Psoas muscle (tissue), 8 donors: ENCODE data around the gene LINGO1. TPM values are rescaled to one million over a fixed set of nuclear protein-coding genes. Genes with fewer than 3 reads are reported as not detected.

ENCODE experiments used
- ATAC-seq, 4 donors: fragments of 200-7000 bp; cut with Tn5 transposase; one replicate each; pipeline ENCODE4 v1.9.1; 2020; ENCODE audit warnings: moderate library complexity in 3 of 4, mild to moderate bottlenecking in 2 of 4
- DNase-seq, 2 donors: peaks; one replicate each; pipeline ENCODE4 v3.0.0-alpha.2; 2020
- H3K27ac ChIP-seq: fragments of 200-600 bp; one replicate; pipeline ENCODE4 v1.8.0; 2022
- H3K27me3 ChIP-seq, 3 donors: fragments of 200-600 bp in 1 of 3; one replicate each; pipeline versions ENCODE4 v1.6.1 to v1.8.0; 2013 to 2022; ENCODE audit warnings: low read length in 2 of 3, mild to moderate bottlenecking in 2 of 3, moderate library complexity in 1 of 3; ENCODE audit not compliant: insufficient read depth in 3 of 3
- H3K36me3 ChIP-seq, 2 donors: fragments of 200-600 bp in 1 of 2; one replicate each; pipeline versions ENCODE4 v1.6.1 to v1.8.0; 2013 to 2022; ENCODE audit warnings: low read depth in 1 of 2, mild to moderate bottlenecking in 1 of 2, moderate library complexity in 1 of 2; ENCODE audit not compliant: insufficient read depth in 1 of 2
- H3K4me1 ChIP-seq: fragments of 200-600 bp; one replicate; pipeline ENCODE4 v1.8.0; 2022
- H3K4me3 ChIP-seq: fragments of 200-600 bp; one replicate; pipeline ENCODE4 v1.8.0; 2022; ENCODE audit warnings: mild to moderate bottlenecking
- H3K9me3 ChIP-seq: fragments of 200-600 bp; one replicate; pipeline ENCODE4 v1.8.0; 2022
- CTCF ChIP-seq: fragments of 200-600 bp; IDR thresholded peaks from one replicate; pipeline ENCODE4 v1.8.0; 2022; ENCODE audit warnings: antibody characterized with exemption
- WGBS, 3 donors: extraction: QIAGEN DNeasy Blood & Tissue Kit; methylation state at CpG; one replicate each; pipeline versions ENCODE4 v1.1.6 to v1.1.7; 2013; 5-methylcytosine and 5-hydroxymethylcytosine counted together
- intact Hi-C, 2 donors: fragments of 100-400 bp; cut with DNase I; formaldehyde crosslinking; loops; one replicate each; pipeline versions ENCODE4 v1.11.0 to v1.14.2; 2022
- polyA plus RNA-seq, 3 donors: library from polyadenylated mRNA; stranded (reverse); fragments of 200-250 nt; gene quantifications; one replicate each; pipeline ENCODE4 v1.2.3, GENCODE V29; 2013
- total RNA-seq, 4 donors: library from RNA; stranded (reverse); fragmentation: NEBNext Ultra II Directional in 2 of 4; extraction: Animal tissue kit (Norgen Biotek cat#: 25700) in 2 of 4; gene quantifications; one replicate each; pipeline versions ENCODE4 v1.2.1 to v1.2.4, GENCODE V29; 2021 to 2023
- donor health status: healthy with polysubstance abuse.
- donor health status: DM: no; HTN: no; CAD: no; lungs with moderate emphysema.
- donor health status: Bipolar disorder and iron deficiency.
- donor health status: healthy.
- donor health status: DM: yes; HTN: yes; CAD: no.
- donor health status: DM: no; HTN: no; CAD: no.
- donor health status: DM: no; HTN: no; CAD: no.
- donor health status: DM: yes; HTN: yes; CAD: no.

Gene LINGO1
- total and polyA plus RNA-seq, 7 donors: 0.25 to 0.62 (median 0.43) TPM

GRCh38 chr15:77620297-77620696 lies 12.4 kb downstream of the LINGO1 start:
- Histone ChIP-seq H3K27ac (no peak overlapping the region), H3K4me1 (no peaks in the 10 kb centered on the region), H3K9me3 (no peaks in the 10 kb centered on the region), H3K4me3 (no peak overlapping the region), H3K27me3 (peaks cover 0 to 5% (median 0%) of the 10 kb centered on the region in 3 donors), H3K36me3 (no peaks in the 10 kb centered on the region)
- ATAC-seq: no peak
- no peak for DNase-seq
- WGBS, 3 donors: 56 to 69% (median 60%) methylated on average over 7 of the region's 7 CpGs
- TF ChIP-seq CTCF: no peak
- intact Hi-C loops: no loop called here

GRCh38 chr15:77619883-77620282 lies 12.8 kb downstream of the LINGO1 start:
- no peak for DNase-seq
- no peak overlapping the region for H3K27ac ChIP-seq
- peaks cover 0 to 2% (median 0%) of the 10 kb centered on the region in 3 donors for H3K27me3 ChIP-seq
- H3K36me3 ChIP-seq: no peaks in the 10 kb centered on the region
- H3K4me1 ChIP-seq: no peaks in the 10 kb centered on the region
- intact Hi-C loops: no loop called here
- no peak for ATAC-seq
- H3K9me3 ChIP-seq: no peaks in the 10 kb centered on the region
- WGBS, 3 donors: 62 to 83% (median 63%) methylated on average over 5 to 6 of the region's 6 CpGs
- no peak for TF ChIP-seq CTCF
- no peak overlapping the region for H3K4me3 ChIP-seq

GRCh38 chr15:77617476-77618230 lies 15.1 kb downstream of the LINGO1 start:
- intact Hi-C loops: no loop called here
- 79 to 87% (median 81%) methylated on average over 12 of the region's 12 CpGs for WGBS, 3 donors
- Histone ChIP-seq H3K9me3 (no peaks in the 10 kb centered on the region), H3K4me3 (no peak overlapping the region), H3K36me3 (no peaks in the 10 kb centered on the region), H3K27ac (no peak overlapping the region), H3K4me1 (no peaks in the 10 kb centered on the region), H3K27me3 (peaks cover 0 to 3% (median 0%) of the 10 kb centered on the region in 3 donors)
- peak; percentile 12 for TF ChIP-seq CTCF
- ATAC-seq: no peak
- no peak for DNase-seq

- peaks cover 0 to 3% (median 0%) of the 10 kb centered on the region in 3 donors for H3K27me3 ChIP-seq
- WGBS, 3 donors: 79 to 92% (median 87%) methylated on average over 8 of the region's 8 CpGs
- H3K27ac ChIP-seq: no peak overlapping the region
- no peak for TF ChIP-seq CTCF
- intact Hi-C loops: no loop called here
- H3K9me3 ChIP-seq: no peaks in the 10 kb centered on the region
- no peak overlapping the region for H3K4me3 ChIP-seq
- H3K36me3 ChIP-seq: no peaks in the 10 kb centered on the region
- ATAC-seq: no peak
- DNase-seq: no peak
- no peaks in the 10 kb centered on the region for H3K4me1 ChIP-seq
Observed at GRCh38 chr15:77616072-77616471, 16.6 kb downstream of the LINGO1 start.

- H3K9me3 ChIP-seq: no peaks in the 10 kb centered on the region
- no peak for TF ChIP-seq CTCF
- DNase-seq: no peak
- H3K27ac ChIP-seq: no peak overlapping the region
- intact Hi-C loops: no loop called here
- ATAC-seq: no peak
- no peak overlapping the region for H3K4me3 ChIP-seq
- no peaks in the 10 kb centered on the region for H3K36me3 ChIP-seq
- H3K27me3 ChIP-seq: peaks cover 0 to 3% (median 0%) of the 10 kb centered on the region in 3 donors
- WGBS, 3 donors: 91 to 95% (median 94%) methylated on average over 31 of the region's 31 CpGs
- H3K4me1 ChIP-seq: no peaks in the 10 kb centered on the region
Observed at GRCh38 chr15:77615472-77615871, 17.2 kb downstream of the LINGO1 start.
